NCI-H1436 (cell line): ENCODE results near the gene GPR155.
A peak's percentile ranks its signal among the peaks of the same experiment; 100 is the strongest.
"Not testable (repeated sequence)": the region's sequence is repeated elsewhere in the genome, so short reads cannot be mapped to it uniquely, and the experiment has no call there.

Source experiments
- DNase-seq: peaks from one replicate; lab custom pipeline; 2025; lab: John Stamatoyannopoulos, UW

Gene GPR155

DNA sequence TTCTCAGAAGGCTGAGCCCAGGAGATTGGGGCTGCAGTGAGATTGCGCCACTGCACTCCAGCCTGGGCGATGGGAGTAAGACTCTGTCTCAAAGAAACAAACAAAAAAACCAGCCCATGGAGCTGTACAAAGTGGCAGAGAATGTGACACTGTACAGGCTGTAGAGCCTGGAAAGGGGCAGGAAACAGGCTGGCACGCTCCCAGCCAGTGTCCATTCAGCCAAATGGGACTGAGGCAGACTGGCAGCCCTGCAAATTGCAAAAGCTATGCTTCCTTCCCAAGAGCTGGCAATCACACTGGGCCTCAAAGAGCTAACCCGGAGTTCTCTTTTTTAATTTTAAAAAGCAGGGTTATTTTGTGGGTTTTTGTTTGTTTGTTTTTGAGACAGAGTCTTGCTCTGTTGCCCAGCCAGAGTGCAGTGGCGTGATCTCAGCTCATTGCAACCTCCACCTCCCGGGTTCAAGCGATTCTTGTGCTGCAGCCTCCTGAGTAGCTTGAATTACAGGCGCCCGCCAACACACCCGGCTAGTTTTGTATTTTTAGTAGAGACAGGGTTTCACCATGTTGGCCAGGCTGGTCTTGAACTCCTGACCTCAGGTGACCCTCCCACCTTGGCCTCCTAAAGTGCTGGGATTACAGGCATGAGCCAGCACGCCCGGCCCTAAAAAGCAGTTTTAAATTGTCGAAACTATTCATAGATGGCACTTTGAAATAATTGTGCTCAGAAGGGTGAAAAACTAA lies 48.5 kb downstream of the GPR155 start:
- no peak for DNase-seq

DNA sequence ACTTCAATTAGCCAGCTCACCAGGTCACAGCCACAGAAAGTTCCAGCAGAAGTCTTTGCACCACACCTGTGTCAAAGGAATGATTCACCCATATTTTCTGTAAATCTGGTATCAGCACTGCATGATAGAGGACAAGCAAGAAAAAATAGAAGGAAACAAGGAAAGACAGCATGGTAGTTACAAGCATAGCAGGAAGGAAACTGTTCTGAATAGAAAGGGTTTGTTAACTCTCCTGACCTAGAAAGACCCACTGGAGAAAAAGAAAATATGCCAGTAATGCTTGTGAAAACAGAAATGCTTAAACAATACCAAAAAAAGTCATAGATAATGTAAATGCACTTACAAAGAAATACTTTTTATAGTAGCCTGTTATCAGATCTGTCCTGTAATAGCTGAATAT lies 50.5 kb downstream of the GPR155 start:
- DNase-seq, result no peak

DNA sequence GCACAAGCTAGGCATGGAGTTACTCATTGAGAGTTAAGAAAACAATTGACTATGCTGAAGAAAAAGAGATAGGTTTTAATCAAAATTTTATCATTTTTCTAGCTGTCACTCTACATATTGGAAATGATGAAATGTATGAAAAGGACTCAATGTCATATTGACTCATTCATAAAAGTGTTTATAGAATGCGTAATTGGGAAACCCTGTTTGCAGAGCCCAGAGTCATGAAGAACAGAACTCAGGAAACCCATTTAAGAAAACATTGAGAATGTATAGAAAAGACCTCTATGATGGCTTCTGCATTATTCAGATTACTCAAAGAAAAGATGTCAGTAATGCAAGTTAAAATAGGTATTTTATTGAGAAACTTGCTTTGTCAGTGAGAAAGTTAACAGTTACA lies 54.9 kb downstream of the GPR155 start:
- DNase-seq, result no peak

DNA sequence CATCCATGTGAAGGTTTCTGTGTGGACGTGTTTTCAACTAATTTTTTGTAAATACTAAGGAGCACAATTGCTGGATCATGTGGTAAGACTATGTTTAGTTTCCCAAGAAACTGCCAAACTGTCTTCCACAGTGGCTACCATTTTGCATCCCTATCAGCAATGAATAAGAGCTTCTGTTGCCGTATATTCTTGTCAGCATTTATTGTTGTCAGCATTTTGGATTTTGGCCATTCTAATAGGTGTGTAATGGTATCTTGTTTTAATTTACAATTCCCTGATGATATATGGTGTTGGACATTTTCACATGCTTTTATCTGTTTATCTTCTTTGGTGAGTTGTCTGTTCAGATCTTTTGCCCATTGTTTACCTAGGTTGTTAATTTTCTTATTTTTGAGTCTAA lies 56.8 kb downstream of the GPR155 start:
- DNase-seq, result no peak

DNA sequence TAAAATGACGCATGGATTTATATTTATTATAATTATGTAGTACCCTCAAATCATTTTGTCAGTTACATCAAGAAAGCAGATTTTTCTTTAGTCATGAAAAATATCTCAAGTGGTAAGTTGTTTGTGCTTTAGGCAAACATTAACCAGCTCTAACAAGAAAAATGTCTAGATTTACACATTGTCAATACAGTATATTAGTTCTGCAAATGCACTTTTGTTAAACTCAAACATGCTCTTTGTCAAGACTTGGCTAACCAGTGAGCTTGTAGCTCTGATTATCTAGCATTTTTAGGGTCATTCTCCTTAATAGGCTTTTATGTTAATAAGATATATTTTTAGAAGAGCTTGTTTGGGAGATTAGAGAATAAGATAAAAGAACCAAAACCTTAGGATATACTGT lies 58.6 kb downstream of the GPR155 start:
- DNase-seq, result no peak

DNA sequence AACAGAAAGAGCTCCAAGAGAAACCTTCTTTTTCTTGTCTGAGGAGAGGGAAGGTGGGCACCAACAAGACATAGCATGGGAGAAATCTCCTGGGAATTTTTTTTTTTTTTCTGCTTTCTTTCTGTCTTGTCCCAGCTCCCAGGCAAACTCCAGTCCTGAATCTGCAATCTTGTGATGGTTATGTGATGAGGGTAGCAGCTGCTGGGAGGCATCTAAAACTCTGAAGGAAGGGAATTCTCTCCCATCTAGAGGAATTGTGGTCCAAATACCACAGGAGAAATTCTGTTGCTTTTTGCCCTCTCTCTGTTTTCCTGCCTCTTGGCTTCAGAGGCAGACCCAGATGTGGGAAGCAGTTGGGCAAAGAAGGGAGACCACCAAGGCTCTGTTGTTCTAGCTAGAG lies 74.6 kb downstream of the GPR155 start:
- DNase-seq, result no peak

DNA sequence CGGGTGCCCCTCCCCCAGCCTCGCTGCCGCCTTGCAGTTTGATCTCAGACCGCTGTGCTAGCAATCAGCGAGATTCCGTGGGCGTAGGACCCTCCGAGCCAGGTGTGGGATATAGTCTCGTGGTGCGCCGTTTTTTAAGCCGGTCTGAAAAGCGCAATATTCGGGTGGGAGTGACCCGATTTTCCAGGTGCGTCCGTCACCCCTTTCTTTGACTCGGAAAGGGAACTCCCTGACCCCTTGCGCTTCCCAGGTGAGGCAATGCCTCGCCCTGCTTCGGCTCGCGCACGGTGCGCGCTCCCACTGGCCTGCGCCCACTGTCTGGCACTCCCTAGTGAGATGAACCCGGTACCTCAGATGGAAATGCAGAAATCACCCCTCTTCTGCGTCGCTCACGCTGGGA lies 76.8 kb downstream of the GPR155 start:
- not testable (repeated sequence) for DNase-seq

DNA sequence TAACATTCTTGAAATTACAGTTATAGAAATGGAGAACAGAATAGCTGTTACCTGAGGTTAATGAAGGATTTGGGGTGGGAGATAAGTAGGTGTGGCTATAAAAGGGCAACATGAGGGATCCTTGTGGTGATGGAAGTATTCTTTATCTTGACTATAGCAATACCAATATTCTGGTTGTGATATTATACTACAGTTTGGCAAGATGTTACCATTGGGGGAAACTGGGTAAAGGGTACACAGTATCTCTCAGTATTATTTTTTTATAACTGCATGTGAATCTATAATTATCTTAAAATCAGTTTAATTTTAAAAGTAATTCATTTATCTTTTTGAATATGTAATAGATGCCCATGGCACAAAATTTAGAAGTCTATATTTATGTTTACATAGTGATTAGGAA lies 83.2 kb downstream of the GPR155 start:
- no peak for DNase-seq

DNA sequence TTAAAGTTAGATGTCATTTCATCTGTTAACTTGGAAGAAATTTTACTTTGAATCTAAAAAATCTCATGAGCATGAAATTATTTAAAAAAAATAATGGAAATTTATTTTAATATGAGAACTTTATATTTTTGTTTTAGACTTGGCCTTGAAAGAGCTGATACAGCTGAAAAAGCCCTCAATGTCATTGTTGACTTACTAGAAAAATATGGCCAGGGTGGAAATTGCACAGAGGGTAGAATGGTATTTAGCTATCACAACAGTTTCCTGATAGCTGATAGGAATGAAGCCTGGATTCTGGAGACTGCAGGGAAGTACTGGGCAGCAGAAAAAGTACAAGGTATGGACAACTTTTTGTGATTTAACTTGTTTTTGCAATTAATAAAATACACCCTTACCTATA lies 86.0 kb downstream of the GPR155 start:
- no peak for DNase-seq

DNA sequence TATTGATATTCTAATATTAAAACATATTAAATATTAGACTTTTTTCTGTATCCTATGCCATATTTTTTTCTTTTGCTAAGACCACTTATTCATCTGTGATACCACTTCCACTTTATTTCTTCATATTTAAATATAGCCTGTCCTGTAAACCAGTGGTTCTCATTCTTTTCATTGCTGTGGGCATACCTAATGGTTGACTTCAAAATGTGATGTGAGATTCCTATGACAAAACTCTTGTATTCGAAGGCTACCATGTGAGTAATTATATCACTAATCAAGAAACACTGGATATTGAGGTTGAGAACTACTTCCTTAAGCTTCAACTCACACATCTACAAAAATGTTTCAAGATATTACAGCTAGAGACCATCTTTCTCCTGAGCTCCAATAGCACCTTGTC lies 87.7 kb downstream of the GPR155 start:
- DNase-seq, result no peak

DNA sequence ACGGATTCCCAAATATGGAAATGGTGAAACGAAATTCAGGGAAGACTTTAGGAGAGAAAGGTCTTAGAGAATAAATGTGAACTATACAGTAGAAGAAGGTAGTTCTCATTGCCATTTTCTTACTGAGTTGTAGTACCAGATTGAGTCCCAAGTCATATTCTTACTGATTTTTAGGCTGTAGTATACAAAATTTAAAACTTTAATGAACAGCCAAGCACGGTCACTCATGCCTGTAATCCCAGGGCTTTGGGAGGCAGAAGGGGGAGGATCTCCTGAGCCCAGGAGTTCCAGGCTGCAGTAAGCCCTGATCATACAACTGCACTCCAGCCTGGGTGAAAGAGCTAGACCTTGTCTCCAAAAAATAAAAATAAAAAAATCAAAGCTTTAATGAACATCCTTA lies 89.1 kb downstream of the GPR155 start:
- no peak for DNase-seq

DNA sequence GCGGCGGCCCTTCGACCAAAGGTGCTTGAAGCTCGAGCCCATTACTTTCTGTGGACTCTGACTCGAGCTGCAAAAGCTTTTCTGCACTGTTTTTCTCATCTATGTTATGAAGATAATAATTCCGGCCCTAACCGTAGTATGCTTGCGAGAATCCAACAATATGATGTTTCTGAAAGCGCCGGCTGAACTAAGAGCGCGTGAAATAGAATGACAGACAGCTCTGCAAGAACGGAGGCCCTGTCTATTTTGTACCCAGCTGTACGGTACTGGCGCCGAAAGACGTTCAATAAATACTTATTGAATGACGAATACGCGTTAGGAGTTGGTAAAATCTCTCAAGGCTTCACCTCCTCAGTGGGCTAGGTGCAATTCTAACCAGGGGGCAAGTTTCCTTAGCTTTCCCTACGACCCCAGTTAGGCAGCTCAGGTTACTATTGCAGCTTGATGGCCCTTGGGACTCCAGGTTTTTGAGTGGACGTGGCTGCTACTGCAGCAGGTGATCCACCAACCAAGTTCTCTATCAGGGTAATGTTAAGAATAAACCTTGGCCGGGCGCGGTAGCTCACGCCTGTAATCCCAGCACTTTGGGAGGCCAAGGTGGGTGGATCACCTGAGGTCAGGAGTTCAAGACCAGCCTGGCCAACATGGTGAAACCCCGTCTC lies 90.7 kb downstream of the GPR155 start:
- DNase-seq, result peak; percentile 20

DNA sequence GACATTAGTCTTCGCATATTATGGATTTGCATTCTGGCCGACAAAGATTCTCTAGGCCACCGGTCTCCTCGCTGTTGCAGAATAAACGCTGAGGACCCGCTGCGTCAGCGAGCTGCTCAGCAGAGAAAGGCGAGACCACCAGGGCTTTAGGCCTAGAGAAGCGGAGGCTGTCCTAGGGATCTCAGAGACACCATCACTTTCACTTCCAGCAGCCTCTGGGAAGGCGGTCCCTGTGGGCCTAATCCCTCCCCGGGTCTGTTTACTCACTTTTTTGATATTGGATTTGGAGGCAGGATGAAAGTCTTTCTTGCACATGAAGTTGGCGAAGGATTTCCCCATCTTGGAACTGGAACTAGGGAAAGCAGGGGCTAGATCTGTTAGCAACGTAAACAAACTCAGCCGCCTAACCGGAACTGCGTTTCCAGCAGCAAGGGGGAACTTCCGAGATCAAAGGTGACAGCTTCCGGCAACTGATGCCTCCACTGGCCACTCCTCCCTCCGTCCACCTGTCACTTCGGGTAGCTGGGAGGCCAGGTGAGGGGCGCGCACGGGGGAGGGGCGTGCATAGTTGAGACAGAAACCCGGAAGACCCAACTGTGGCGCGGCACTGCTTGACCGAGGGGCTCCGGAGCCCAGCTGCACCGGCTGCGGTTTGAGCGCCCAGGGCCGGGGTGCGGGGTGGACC lies 91.4 kb downstream of the GPR155 start, which contains the start of gene SCRN3:
TSS of gene SCRN3 (plus strand) at position 447 of the 685 bp plus-strand sequence. CDS start 2,554 bp downstream, outside the sequence.
- DNase-seq, result peak; percentile 79

DNA sequence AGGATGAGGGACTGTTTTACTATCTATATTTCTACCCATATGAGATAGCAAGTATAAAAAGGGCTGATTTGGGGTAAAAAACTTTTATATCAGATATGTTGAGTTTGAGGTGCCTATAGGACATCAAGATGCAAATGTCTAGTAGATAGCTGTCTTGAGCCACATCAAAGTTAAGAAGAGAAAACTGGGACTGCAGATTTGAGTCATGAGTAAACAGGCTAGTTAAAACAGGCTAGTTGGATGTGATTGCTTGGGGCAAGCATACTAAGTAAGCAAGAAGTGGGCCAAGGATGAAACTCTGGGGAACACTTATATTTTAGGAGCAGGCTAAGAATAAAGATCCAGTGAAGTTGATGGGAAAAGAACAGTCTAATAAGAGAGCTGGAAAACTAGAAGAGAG lies 94.1 kb downstream of the GPR155 start:
- no peak for DNase-seq

DNA sequence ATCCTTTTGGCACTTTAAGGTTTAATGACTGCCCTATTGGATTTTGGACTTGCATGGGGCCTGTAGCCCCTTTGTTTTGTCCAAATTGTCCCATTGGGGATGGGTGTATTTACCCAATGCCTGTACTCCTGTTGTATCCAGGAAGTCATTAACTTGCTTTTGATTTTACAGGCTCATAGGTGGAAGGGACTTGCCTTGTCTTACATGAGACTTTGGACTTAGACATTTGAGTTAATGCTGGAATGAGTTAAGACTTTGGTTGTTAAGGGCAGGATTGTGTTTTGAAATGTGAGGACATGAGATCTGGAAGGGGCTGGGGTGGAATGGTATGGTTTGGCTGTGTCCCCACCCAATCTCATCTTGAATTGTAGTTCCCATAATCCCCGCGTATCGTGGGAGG lies 96.5 kb downstream of the GPR155 start:
- DNase-seq, result not testable (repeated sequence)

DNA sequence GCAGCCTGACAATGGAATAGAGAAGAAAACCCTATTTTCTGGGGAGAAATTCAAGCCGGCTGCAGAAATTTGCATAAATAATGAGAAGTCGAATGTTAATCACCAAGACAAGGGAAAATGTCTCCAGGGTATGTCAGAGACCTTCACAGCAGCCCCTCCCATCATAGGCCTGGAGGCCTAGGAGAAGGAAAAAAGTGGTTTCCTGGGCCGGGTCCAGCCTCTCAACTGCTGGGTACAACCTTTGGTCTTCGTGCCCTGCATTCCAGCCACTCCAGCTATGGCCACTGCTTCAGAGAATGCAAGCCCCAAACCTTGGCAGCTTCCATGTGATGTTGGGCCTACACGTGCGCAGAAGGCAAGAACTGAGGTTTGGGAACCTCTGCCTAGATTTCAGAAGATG lies 97.3 kb downstream of the GPR155 start:
- DNase-seq, result no peak

DNA sequence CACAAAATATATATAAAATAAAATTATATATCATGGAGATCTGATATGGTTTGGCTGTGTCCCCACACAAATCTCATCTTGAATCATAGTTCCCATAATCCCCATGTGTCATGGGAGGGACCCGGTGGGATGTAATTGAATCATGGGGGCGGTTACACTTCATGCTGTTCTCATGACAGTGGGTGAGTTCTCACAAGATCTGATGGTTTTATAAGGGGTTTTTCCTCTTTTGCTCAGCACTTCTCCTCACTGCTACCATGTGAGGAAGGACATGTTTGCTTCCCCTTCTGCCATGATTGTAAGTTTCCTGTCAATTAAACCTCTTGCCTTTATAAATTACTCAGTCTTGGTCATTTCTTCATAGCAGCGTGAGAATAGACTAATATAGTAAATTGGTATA lies 98.1 kb downstream of the GPR155 start:
- DNase-seq, result not testable (repeated sequence)

DNA sequence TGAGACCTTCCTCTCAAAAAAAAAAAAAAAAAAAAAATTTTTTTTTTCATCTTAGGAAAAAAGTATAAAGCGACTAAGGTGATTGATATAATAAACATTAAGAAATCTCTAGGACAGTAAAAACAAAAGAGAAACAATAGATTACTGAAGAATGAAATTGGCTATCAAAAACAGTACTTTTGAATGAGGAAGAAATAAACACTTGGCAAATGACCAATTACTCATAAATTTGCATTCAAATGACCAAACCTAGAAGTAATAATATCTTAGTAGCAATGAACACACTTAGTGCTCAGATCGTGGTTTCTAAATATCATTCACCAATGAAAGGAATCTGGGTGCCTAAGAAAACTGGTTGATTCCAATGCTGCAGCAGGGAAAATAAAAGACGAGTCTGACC lies 101.6 kb downstream of the GPR155 start:
- no peak for DNase-seq

DNA sequence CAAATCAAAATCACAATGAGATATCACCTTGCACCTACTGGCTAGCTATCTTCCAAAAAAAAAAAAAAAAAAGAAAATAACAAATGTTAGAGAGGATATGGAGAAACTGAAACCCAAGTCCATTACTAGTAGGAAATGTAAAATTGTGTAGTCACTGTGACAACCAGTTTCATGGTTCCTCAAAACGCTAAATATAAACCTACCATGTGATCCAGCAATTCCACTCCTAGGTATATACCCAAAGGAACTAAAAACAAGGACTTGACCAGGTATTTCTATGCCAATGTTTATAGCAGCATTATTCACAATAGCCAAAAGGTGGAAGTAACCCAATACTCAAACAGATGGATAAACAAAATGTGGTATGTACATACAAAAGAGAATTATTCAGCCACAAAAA lies 103.0 kb downstream of the GPR155 start:
- DNase-seq, result no peak
